CD14-positive monocyte (primary cell): Measurements from ENCODE around the gene AKTIP. TPM values are rescaled to one million over a fixed set of nuclear protein-coding genes. Genes with fewer than 3 reads are reported as not detected.

Source experiments
- DNase-seq, 3 donors: peaks; one replicate each; pipeline ENCODE4 v3.0.0-alpha.2; 2011 to 2022
- H2AFZ ChIP-seq: 2 replicates; pipeline ENCODE4 v1.6.0; 2012; ENCODE audit warnings: mild to moderate bottlenecking, low read depth, low read length, inconsistent platforms; ENCODE audit not compliant: insufficient read depth, poor library complexity, severe bottlenecking
- H3K27ac ChIP-seq, 2 donors: 1 replicate in 1 of 2; 2 replicates in 1 of 2; pipeline ENCODE4 v1.5.1; 2012 to 2013; ENCODE audit warnings: low read length in 2 of 2, control low read depth in 1 of 2, inconsistent platforms in 1 of 2, low read depth in 1 of 2, mild to moderate bottlenecking in 1 of 2
- H3K27me3 ChIP-seq, 2 donors: one replicate each; pipeline versions ENCODE4 v1.6.0 to v1.6.1; 2011 to 2013; ENCODE audit warnings: low read length in 2 of 2; ENCODE audit not compliant: control insufficient read depth in 2 of 2, insufficient read depth in 2 of 2
- H3K36me3 ChIP-seq, 2 donors: replicated peaks in 1 of 2; 1 replicate in 1 of 2; 2 replicates in 1 of 2; pipeline versions ENCODE4 v1.5.1 to v1.6.1; 2012 to 2013; ENCODE audit warnings: low read length in 2 of 2, control low read depth in 1 of 2, inconsistent platforms in 1 of 2, mild to moderate bottlenecking in 1 of 2; ENCODE audit not compliant: insufficient read depth in 2 of 2, control insufficient read depth in 1 of 2
- H3K4me1 ChIP-seq, 2 donors: 1 replicate in 1 of 2; 2 replicates in 1 of 2; pipeline versions ENCODE4 v1.5.1 to v1.6.1; 2012 to 2013; ENCODE audit warnings: low read length in 2 of 2, control low read depth in 1 of 2, inconsistent platforms in 1 of 2, mild to moderate bottlenecking in 1 of 2, moderate library complexity in 1 of 2; ENCODE audit not compliant: insufficient read depth in 2 of 2, control insufficient read depth in 1 of 2
- H3K4me2 ChIP-seq: replicated peaks from 2 replicates; pipeline ENCODE3; 2012; ENCODE audit warnings: low read length, moderate library complexity, mild to moderate bottlenecking; ENCODE audit not compliant: poor library complexity, severe bottlenecking; ENCODE audit errors: extremely low read depth
- H3K4me3 ChIP-seq, 3 experiments: fragments of 200-600 bp in 1 of 3; sonication (generic) in 1 of 3; replicated peaks in 1 of 3; 1 replicate in 2 of 3; 2 replicates in 1 of 3; pipeline ENCODE4 v1.5.1; 2011 to 2013; ENCODE audit warnings: low read length in 3 of 3, mild to moderate bottlenecking in 3 of 3, control low read depth in 2 of 3, low read depth in 2 of 3, inconsistent platforms in 1 of 3, moderate library complexity in 1 of 3
- H3K79me2 ChIP-seq: 2 replicates; pipeline ENCODE4 v1.6.0; 2012; ENCODE audit warnings: mild to moderate bottlenecking, control low read depth, inconsistent platforms, low read length, moderate library complexity; ENCODE audit not compliant: insufficient read depth
- H3K9ac ChIP-seq: 2 replicates; pipeline ENCODE4 v1.6.0; 2017; ENCODE audit warnings: low read length, mild to moderate bottlenecking; ENCODE audit not compliant: insufficient read depth, poor library complexity, severe bottlenecking
- H3K9me3 ChIP-seq, 2 donors: replicated peaks in 1 of 2; 1 replicate in 1 of 2; 2 replicates in 1 of 2; pipeline versions ENCODE4 v1.5.1 to v1.6.1; 2012 to 2013; ENCODE audit warnings: low read length in 2 of 2, control low read depth in 1 of 2; ENCODE audit not compliant: control insufficient read depth in 1 of 2, insufficient read depth in 1 of 2
- H4K20me1 ChIP-seq: 2 replicates; pipeline ENCODE4 v1.6.0; 2012; ENCODE audit warnings: mild to moderate bottlenecking, low read length, control low read depth, moderate library complexity; ENCODE audit not compliant: insufficient read depth
- H3K27ac Mint-ChIP-seq, 7 donors: one replicate each; pipeline ENCODE4 v1.8.0; 2020; ENCODE audit warnings: mild to moderate bottlenecking in 7 of 7, mixed read lengths in 7 of 7, moderate library complexity in 6 of 7, inconsistent platforms in 2 of 7
- H3K27me3 Mint-ChIP-seq, 3 donors: one replicate each; pipeline ENCODE4 v1.8.0; 2021 to 2022; ENCODE audit warnings: low read depth in 3 of 3, mild to moderate bottlenecking in 3 of 3, mixed read lengths in 3 of 3, moderate library complexity in 3 of 3, inconsistent platforms in 1 of 3
- H3K36me3 Mint-ChIP-seq, 2 donors: one replicate each; pipeline ENCODE4 v1.8.0; 2020; ENCODE audit warnings: mixed read lengths in 2 of 2, inconsistent platforms in 1 of 2, mild to moderate bottlenecking in 1 of 2
- H3K4me1 Mint-ChIP-seq: one replicate; pipeline ENCODE4 v1.8.0; 2020; ENCODE audit warnings: mild to moderate bottlenecking, mixed read lengths
- H3K4me3 Mint-ChIP-seq, 2 donors: one replicate each; pipeline ENCODE4 v1.8.0; 2020; ENCODE audit warnings: mild to moderate bottlenecking in 2 of 2, mixed read lengths in 2 of 2, moderate library complexity in 1 of 2
- H3K9me3 Mint-ChIP-seq, 7 donors: one replicate each; pipeline ENCODE4 v1.8.0; 2020 to 2022; ENCODE audit warnings: mixed read lengths in 7 of 7, mild to moderate bottlenecking in 6 of 7, moderate library complexity in 6 of 7, inconsistent platforms in 2 of 7
- CTCF ChIP-seq: fragments of 200-600 bp; IDR thresholded peaks from one replicate; pipeline ENCODE4 v1.8.0; 2022; ENCODE audit warnings: antibody characterized with exemption, mild to moderate bottlenecking
- WGBS: methylation state at CpG from one replicate; pipeline ENCODE4 v1.1.5; 2013; ENCODE audit warnings: missing lambda C conversion rate; ENCODE audit not compliant: insufficient coverage; 5-methylcytosine and 5-hydroxymethylcytosine counted together
- intact Hi-C, 2 donors: fragments of 100-400 bp; cut with micrococcal nuclease; formaldehyde crosslinking; loops; one replicate each; pipeline versions ENCODE4 v1.15.0 to v1.15.1; 2023
- polyA plus RNA-seq, 3 donors: library from polyadenylated mRNA; depleted of rRNA in 1 of 3; unstranded in 2 of 3; stranded (reverse) in 1 of 3; fragments of 300-500 nt in 2 of 3; fragments of >200 nt in 1 of 3; fragmentation: Illumina TruSeq in 2 of 3; gene quantifications; 1 replicate in 2 of 3; 2 replicates in 1 of 3; pipeline ENCODE4 v1.2.3, GENCODE V29; 2012 to 2021

Gene AKTIP
- polyA plus RNA-seq, 3 donors, result 5.8 to 9.9 (median 8.7) TPM

GRCh38 chr16:53507464-53508179 lies 4.6 kb upstream of the AKTIP start:
- Mint-ChIP-seq H3K9me3 (peaks cover 0 to 6% (median 4%) of the 10 kb centered on the region in 7 donors), H3K4me3 (no peak overlapping the region), H3K27me3 (peaks cover 10 to 23% (median 18%) of the 10 kb centered on the region in 3 donors), H3K27ac (no peak overlapping the region), H3K36me3 (peaks cover 0 to 2% of the 10 kb centered on the region in 2 donors), H3K4me1 (peaks cover 16% of the 10 kb centered on the region)
- H3K36me3 ChIP-seq, result no peaks in the 10 kb centered on the region
- TF ChIP-seq CTCF, result no peak
- 100% methylated on average over 3 of the region's 12 CpGs for WGBS
- H3K4me1 ChIP-seq, result peaks cover 8 to 16% of the 10 kb centered on the region in 2 donors
- H3K9ac ChIP-seq, result no peak overlapping the region
- no peak overlapping the region for H3K4me3 ChIP-seq
- H3K9me3 ChIP-seq, result no peaks in the 10 kb centered on the region
- H3K27ac ChIP-seq, result no peak overlapping the region
- peaks cover 3% of the 10 kb centered on the region for H3K79me2 ChIP-seq
- peak overlapping the region; percentile 15 for H2AFZ ChIP-seq
- H3K27me3 ChIP-seq, result peaks cover 2 to 3% of the 10 kb centered on the region in 2 donors
- no peaks in the 10 kb centered on the region for H4K20me1 ChIP-seq
- intact Hi-C loops, result no loop called here
- H3K4me2 ChIP-seq, result no peak overlapping the region
- DNase-seq, result no peak

GRCh38 chr16:53506254-53506653 lies 3.2 kb upstream of the AKTIP start:
- no peak for DNase-seq
- Histone ChIP-seq H3K4me2 (no peak overlapping the region), H3K27ac (no peak overlapping the region), H4K20me1 (no peaks in the 10 kb centered on the region), H2AFZ (no peak overlapping the region), H3K4me3 (no peak overlapping the region), H3K4me1 (peaks cover 21 to 30% of the 10 kb centered on the region in 2 donors), H3K9ac (no peak overlapping the region), H3K9me3 (no peaks in the 10 kb centered on the region), H3K36me3 (no peaks in the 10 kb centered on the region), H3K27me3 (peaks cover 0 to 3% of the 10 kb centered on the region in 2 donors), H3K79me2 (peaks cover 12% of the 10 kb centered on the region)
- H3K4me1 Mint-ChIP-seq, result peaks cover 28% of the 10 kb centered on the region
- no CpG with 5 or more reads among the region's 3 CpGs for WGBS
- intact Hi-C loops, result no loop called here
- no peak overlapping the region for H3K27ac Mint-ChIP-seq
- no peaks in the 10 kb centered on the region for H3K9me3 Mint-ChIP-seq
- peaks cover 8 to 21% (median 18%) of the 10 kb centered on the region in 3 donors for H3K27me3 Mint-ChIP-seq
- no peak for TF ChIP-seq CTCF
- H3K4me3 Mint-ChIP-seq, result peak overlapping the region in 1 of 2 donors; percentile 14
- peaks cover 0 to 2% of the 10 kb centered on the region in 2 donors for H3K36me3 Mint-ChIP-seq
